HEK293T (cell line): Measurements from ENCODE around the gene LGALS12.

ENCODE experiments used
- BHLHE40 ChIP-seq: fragments of 450-650 bp; IDR thresholded peaks from 2 replicates; pipeline ENCODE4 v1.6.1; 2016; ENCODE audit warnings: mild to moderate bottlenecking, moderate library complexity, borderline replicate concordance
- CTBP1 ChIP-seq: fragments of 450-650 bp; IDR thresholded peaks from 2 replicates; pipeline ENCODE4 v1.6.1; 2016; ENCODE audit warnings: borderline replicate concordance
- FOXA1 ChIP-seq: fragments of 450-650 bp; IDR thresholded peaks from 2 replicates; pipeline ENCODE4 v1.6.1; 2016; ENCODE audit warnings: mild to moderate bottlenecking
- FOXK2 ChIP-seq: fragments of 450-650 bp; IDR thresholded peaks from 2 replicates; pipeline ENCODE4 v1.6.1; 2016; ENCODE audit warnings: mild to moderate bottlenecking
- FOXM1 ChIP-seq: fragments of 450-650 bp; IDR thresholded peaks from 2 replicates; pipeline ENCODE4 v1.6.1; 2017; ENCODE audit warnings: mild to moderate bottlenecking, borderline replicate concordance
- HDGF ChIP-seq: fragments of 450-650 bp; IDR thresholded peaks from 2 replicates; pipeline ENCODE4 v1.6.1; 2017; ENCODE audit warnings: antibody characterized with exemption, borderline replicate concordance
- L3MBTL2 ChIP-seq: fragments of 450-650 bp; conservative IDR thresholded peaks from 2 replicates; pipeline ENCODE4 v1.6.1; 2016; ENCODE audit warnings: mild to moderate bottlenecking
- LEF1 ChIP-seq: fragments of 450-650 bp; IDR thresholded peaks from 2 replicates; pipeline ENCODE4 v1.6.1; 2017; ENCODE audit warnings: mild to moderate bottlenecking, borderline replicate concordance
- NFRKB ChIP-seq: fragments of 450-650 bp; IDR thresholded peaks from 2 replicates; pipeline ENCODE4 v1.6.1; 2016; ENCODE audit warnings: mild to moderate bottlenecking, moderate library complexity
- SP1 ChIP-seq: fragments of 450-650 bp; IDR thresholded peaks from 2 replicates; pipeline ENCODE4 v1.6.1; 2017
- SUZ12 ChIP-seq: fragments of 450-650 bp; IDR thresholded peaks from 2 replicates; pipeline ENCODE4 v1.6.1; 2016; ENCODE audit warnings: mild to moderate bottlenecking
- TARDBP ChIP-seq: fragments of 450-650 bp; IDR thresholded peaks from 2 replicates; pipeline ENCODE4 v1.6.1; 2016
- ZNF384 ChIP-seq: fragments of 450-650 bp; IDR thresholded peaks from 2 replicates; pipeline ENCODE4 v1.6.1; 2016

GRCh38 chr11:63534076-63534475, 28.2 kb downstream of the LGALS12 start:
- TF ChIP-seq TARDBP (no peak), NFRKB (no peak), BHLHE40 (no peak), FOXK2 (no peak), L3MBTL2 (no peak), FOXA1 (no peak), CTBP1 (no peak), LEF1 (no peak), HDGF (no peak), FOXM1 (no peak), SP1 (no peak), ZNF384 (no peak), SUZ12 (no peak)
